ENCODE measurements around the gene COA7.

The COA7 gene

DNA sequence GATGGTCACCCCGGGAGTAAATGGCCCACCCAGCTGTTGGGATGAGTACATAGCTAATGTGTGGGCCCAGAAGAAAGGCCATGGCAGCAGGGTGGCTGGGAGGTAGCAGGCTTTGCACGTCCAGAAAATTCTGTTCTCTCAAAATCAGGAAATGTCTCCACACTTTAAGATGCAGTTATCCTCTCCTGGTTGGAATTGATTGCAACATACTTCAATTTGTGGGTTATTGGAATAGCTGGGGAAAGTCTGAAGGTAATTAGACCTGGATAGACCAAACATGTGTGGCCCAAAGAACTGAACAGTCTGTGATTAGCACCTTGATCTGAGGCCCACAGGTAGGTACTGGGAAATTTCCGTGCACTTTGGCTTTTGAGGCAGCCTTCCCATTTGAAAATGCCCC is 30.2 kb downstream of the COA7 start:
- DNase-seq = no peak

DNA sequence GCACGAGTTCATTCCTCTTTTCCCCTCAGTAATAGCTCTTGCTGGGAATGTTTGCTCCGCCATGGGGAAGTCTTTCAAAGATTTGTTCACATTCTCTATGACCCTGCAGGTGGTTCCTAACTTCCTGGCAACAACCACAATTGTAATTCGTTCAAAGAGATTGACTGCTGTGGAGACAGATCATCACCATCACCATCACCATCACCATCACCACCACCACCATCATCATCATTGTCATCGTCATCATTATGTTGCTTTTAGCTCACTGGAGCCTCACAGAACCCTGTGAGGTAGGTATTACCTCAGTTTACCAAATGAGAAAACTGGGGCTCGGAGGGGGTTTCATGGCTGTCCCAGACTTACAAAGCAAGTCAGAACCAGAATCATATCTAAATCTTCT is 30.9 kb downstream of the COA7 start:
- DNase-seq = no peak

DNA sequence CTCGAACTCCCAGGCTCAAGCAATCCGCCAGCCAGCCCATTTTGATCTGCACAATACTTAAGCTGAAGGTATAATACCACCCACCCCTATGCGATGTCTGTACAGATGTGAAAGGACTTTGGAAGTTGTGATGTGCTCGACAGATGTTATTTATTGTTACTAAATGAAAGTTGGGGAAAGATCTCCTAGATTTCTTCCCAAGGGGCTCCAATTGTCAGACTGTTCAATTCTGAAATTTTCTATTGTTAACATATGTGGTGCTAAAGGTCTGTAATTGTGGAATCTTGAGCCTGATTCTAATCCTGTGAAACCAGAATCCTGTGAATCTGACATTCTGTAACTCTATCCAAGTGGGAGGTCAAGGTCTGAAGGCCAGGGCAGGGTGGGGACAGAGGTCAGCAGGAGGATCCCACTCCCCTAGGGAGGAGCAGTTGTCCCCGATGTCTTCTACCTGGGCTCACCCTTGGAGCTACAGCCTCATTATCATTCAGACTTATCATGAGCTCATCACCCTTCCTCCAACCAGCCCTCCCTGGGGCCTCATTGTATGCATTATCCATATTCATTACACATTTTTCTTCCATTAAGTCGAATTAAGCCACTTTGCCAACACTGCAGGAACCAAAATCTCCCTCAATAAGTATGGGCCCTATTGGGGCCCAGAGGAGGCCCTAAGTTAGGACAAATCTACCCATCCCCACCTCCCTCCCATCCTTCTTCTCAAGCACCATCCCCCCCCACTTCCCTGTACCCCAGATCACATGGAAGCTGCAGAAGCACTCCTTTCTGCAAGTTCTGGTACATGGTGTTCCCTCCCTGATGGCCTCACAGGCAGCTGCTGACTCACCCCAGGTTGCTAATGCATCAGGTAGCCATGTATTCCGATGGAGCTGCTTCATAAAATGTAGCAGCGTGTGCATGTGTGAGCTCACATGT is 32.9 kb downstream of the COA7 start:
- no peak for DNase-seq

DNA sequence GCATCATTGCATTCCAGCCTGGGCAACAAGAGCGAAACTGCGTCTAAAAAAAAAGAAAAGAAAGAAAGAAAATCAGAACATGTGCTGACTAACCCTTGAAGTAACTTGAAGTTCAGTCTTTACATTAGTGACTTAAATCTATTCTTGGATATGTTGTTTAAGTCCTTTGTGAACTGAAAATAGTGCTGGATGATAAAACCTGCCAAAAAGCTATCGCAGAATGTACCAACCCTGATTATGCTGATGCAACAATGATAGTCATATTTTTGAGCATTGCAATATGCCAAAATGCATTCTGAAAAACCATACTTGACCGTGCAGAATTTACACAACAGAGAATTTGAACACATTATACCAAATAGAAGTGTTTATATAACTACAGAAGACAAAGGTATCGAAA is 34.4 kb downstream of the COA7 start:
- DNase-seq = no peak

DNA sequence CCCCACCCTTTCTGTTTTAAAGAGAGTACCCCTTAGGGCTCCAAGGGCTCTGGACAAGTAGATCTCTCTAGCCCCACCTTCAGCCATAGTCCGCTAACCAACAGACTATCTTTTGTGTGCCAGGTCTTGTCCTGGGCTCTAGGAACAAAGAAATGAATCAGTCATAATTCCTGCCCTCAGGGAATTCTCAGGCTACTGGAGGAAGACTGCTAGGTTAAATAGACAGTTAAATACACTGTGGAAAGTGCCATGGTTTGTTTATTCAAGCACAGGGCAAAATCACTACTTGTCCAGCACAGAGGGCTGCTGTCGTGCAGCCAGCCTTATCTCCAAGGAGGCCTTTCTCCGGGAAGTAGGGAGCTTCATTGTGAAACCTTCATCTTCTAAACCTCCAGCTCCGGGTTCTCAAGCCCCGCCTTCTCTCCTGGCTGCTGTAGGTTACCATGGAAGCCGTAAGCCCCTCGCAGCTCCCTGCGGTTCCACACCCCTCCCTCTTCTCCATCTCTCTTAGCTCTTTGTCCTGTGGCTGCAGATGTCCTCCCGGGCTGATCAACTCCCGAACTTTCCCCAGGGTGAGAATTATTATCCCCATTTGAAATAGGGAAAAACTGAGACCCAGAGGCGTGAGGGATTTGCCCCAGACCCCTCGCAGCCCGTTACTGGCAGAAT is 35.4 kb downstream of the COA7 start:
- DNase-seq = no peak

DNA sequence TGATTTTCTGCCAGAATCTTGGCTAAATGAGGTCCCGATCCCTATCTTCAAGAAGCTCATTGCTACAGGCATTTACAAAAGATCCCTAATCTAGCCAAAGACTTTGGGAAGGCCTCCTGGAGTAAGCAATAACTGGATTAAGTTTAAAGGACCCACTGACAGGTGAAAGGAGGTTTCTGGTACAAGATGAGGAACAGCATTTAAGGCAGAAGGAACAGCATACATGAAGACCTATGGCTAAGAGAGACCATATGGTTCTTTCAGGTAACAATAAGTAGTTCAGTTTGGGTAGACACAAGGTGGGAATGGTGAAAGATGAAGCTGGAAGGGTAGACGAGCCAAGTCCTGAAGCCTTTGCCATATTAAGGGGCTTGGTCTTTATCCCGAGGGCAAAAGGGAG is 37.3 kb downstream of the COA7 start:
- DNase-seq = no peak

DNA sequence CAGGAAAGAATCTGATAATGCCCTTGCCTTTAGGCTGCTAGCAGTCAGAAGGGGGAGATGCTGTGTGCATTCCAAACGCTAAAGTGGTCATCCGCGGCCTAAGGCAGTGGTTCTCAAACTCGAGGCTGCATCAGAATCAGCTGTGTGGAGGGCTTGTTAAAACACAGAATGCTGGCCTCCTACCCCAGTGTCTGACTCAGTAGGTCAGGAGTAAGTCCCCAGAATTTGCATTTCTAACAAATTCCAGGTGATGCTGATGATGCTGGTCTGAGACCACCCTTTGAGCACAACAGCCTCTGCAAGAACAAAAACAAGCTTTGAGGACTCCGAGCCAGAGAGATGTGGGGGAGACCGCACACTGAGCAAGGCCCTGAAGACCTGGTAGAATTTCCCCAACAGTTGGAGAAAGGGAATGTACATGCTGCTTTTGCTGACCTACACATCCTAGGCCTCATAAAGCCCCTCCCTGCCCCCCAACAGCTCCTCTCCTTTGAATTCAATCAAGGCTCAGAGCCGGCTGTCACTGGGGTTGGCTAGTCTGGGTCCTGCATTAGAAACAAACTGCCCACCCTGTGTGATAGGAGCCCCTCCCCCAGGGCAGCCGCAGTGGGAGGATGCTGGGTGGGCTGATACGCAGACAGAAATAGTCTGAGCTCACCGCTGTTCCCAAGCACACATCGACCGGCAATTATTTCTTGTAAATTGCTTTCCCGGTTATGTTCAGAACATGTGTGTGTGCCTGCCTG is 38.1 kb downstream of the COA7 start:
- DNase-seq = no peak

DNA sequence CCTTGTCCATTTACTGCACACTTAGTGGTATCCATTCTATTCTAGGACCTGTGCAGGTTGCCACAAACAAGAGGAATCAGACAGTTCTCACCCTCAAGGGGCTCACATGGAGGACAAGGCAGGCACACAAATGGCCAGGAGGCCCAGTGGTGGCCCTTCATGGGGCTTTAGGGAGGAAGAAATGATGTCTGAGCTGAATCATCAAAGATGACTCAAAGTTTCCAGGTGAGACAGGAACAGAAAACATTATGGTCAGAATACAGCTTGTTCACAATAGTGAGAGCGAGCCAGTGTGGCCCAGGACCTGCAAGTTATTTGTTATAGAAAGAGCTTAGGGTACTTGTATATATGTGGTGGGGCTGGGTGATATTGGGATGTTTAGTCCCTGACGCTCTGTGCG is 38.8 kb downstream of the COA7 start:
- DNase-seq = peak; percentile 78

DNA sequence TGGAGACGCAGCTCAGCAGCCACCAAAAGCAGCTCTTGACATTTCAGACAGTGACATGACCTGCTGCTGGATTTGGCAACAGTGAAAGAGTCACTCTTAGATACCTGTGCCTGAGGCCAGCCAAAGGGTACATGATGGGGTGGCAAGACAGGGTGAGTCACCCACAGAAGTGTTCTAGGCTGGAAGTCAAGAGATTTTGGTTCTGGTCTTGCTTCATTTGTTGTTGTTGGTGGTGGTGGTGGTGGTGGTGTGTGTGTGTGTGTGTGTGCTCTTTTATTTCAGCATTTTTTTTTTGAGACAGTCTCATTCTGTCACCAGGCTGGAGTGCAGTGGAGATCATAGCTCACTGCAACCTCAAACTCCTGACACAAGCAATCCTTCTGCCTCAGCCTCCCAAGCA is 39.4 kb downstream of the COA7 start:
- DNase-seq = peak; percentile 51

DNA sequence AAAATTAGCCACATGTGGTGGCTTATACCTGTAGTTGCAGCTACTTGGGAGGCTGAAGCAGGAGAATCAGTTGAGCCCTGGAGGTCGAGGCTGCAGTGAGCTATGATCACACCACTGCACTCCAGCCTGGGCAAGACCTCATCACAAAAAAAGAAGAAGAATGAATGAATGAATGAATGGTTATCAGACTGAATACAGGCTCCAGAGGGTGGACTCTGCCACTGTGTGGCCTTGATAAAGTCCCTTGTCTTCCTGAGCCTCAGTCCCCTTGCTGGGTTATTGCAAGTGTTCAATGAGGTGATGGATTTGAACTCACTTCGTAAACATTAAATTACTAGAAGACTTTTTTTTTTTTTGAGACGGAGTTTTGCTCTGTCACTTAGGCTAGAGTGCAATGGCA is 40.4 kb downstream of the COA7 start:
- no peak for DNase-seq

DNA sequence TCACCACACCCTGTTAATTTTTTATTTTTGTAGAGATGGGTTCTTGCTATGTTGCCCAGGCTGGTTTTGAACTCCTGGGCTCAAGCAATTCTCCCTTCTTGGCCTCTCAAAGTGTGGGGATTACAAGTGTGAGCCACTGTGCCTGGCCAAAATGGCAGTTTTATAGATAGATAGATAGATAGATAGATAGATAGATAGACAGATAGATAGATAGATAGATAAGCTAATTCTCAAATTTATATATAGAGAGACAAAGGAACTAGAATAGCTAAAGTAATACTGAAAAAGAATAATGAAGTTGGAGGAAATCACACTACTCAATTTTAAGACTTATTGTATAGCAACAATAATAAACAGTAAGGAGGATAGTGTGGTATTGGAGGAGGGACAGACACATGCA is 44.1 kb downstream of the COA7 start:
- no peak for DNase-seq

DNA sequence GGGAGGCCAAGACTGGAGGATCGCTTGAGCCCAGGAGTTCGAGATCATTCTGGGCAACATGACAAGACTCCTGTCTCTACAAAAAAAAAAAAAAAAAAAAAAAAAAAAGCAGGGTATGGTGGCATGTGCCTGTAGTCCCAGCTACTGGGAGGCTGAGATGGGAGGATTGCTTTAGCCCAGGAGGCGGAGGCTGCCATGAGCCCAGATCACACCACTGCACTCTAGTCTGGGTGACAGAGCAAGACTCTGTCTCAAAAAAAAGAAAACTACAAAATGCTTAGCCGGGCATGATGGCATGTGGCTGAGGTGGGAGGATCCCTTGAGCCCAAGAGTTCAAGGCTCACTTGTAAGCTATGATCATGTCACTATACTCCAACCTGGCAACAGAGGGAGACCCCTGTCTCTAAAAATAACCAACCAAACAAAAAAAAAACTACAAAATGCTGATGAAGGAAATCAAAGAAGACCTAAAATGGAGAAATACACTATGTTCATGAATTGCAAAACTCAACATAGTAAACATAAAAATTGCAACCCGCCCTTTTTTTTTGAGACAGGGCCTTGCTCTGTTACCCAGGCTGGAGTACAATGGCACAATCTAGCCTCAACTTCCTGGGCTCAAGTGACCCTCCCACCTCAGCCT is 44.8 kb downstream of the COA7 start:
- DNase-seq = no peak

DNA sequence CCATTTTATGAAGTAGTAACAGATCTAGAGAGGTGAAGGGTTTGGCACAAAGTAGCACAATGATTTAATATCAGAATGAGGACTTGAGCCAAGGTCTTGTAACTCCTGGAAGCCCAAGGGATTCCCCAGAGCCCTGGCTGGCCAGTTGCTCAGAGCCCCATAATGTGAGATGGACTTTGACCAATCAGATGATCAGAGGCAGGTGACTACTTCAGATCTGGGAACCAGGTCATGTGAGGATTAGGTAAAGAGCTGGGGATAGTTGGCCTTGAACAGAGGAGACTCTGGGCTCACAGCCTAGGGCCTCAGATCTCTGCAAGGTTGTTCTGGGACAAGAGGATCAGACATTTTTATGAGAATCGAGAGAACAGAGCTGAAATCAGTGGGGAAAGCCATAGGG is 46.2 kb downstream of the COA7 start:
- no peak for DNase-seq

DNA sequence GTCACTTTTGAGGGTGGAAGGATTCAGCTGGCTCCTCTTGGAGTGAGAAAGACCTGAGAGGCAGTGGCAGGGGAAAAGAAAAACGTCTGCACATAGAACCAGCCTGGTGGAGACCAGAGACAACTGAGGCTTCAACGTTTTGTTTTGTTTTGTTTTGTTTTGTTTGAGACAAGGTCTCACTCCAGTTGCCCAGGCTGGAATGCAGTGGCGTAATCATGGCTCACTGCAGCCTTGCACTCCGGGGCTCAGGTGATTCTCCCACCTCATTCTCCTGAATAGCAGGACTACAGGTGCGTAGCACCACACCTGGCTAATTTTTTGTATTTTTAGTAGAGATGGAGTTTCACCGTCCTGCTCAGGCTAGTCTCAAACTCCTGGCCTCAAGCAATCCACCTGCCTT is 52.9 kb downstream of the COA7 start:
- no peak for DNase-seq

DNA sequence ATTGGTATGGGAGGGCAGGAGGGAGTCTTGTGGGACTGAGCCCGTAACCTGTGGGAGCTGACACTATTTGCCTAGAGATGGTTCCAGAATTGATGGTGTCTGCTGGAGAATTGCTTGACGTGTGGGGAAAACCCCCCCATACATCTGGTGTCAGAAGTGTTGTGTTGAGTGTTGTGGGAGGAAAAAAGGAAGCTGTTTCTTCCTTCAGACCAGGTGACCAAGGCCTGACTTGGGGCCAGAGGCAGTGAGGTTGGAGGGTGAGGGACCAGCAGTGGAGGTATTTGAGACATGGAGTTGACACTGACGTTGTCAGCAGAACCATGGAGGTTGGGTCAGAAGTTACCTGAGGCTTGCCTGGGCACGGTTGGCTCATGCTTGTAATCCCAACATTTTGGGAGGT is 56.8 kb downstream of the COA7 start:
- DNase-seq = no peak

DNA sequence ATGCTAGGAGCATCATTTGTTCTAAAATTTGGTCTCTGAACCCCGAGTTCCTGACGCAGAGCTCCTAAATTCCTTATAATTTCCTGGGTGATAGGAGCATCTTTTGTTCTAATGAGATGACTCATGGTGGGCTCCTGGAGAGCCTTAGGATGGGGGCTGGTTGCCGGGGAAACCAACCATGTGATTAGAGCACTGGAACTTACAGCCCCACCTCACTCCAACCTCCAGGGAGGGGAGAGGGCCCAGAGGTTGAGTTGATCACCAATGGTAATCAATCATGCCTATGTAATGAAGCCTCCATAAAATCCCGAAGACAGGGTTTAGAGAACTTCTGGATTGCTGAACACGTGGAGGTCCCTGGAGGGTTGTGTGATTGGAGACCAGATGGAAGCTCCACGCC is 57.5 kb downstream of the COA7 start:
- DNase-seq = no peak

DNA sequence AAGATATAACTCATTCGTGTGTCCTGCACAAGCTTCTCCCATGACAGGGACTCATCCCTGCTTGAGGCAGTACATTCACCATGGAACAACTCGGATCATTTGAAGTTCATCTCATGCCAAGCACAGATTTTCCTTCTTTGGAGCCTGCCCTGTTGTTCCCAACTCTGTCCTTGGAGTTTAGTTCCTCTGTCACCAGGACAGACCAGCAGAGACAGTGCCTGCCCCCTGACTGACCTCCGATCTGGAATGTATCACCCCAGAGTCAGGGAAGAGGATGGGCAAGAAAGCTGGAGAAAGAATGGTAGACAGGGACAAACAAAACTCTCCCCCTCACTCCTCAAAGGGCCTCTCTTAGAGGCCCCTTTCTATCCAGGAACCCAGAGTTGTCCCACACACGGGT is 60.2 kb downstream of the COA7 start:
- no peak for DNase-seq

DNA sequence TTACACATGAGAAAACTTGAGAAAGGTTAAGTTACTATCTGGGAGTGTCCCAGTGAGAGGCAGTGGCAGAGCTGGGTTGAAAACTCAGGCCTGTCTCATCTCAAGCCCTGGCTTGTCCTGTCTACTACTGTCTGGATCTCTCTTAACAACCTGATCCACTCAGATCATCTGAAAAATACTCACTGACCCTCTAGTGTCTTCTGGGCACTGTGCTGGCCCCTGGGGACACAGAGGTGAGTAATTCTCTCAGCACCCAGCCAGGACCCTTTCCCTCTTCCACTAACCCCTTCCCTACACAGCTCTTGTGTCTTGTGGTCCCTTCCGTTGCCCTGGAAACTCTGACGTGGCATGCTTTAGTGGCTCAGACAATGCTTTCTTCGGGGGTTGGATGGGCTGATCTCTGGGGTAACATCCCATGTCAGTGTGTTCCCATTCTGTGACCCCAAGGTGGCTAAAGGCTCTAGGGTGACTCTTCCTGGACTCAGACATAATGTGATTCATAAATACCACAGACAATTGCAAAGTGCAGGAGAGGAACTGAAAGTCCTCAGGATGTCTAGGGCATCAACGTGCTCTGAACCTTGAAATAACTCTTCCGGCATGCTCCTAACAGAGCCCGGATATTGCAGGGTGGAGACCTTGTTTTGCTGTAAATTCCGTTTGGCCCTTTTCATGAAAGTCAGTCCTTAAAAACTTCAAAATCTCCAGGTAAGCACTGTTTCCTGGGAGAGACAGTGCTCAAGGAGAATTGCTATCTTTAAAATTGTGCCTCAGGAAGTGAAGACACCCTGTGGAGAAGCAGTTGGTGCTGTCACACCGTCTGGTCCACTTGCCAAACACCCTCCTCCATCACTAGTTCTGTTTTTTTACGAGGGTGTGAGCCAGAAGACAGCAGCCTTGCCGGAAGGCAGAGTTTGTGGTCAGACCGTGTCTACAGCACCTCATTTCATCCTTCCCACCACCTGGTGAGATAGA is 61.1 kb downstream of the COA7 start:
- DNase-seq = peak; percentile 75

DNA sequence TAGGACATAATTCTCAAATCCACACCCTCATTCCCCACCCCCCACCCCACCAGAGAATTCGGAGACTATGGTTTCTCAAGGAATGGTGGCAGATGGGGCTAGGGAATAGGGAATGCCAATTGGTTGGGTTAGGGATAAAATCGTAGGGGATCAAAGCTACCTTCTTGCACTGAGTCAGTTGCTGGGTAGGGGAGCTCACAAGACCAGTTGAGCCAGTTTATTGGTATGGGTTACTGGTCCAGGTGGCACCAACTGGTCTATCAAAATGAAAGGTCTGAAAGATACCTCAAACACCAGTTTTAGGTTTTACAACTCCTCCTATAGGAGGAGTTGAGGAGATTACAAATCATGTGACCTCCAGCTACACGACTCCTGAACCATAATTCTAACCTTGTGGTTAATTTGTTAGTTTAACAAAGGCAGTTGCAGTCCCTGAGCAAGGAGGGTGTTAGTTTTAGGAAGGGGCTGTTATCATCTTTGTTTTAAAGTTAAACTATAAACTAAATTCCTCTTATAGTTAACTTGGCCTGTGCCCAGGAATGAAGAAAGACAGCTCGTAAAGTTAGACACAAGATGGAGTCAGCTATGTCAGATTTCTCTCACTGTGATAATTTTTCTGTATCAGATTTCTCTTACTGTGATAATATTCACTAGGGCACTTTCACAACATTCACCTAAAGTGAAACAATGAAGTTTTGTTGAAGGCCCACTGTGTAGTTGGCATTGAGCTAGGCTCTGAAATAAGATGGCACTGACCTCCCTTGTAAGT is 62.6 kb downstream of the COA7 start:
- DNase-seq = peak; percentile 31
